HepG2 (cell line): ENCODE measurements around the gene ZNF217. TPM values are rescaled to one million over a fixed set of nuclear protein-coding genes. Genes with fewer than 3 reads are reported as not detected.

Experiments used
- AFF4 ChIP-seq: sonication (generic); formaldehyde crosslinking; IDR thresholded peaks from 2 replicates; pipeline ENCODE4 v1.4.0; 2020; ENCODE audit warnings: missing genetic modification reagents
- AGO2 ChIP-seq: fragments of 200-400 bp; formaldehyde crosslinking; optimal IDR thresholded peaks from 2 replicates; pipeline ENCODE3; 2017; ENCODE audit warnings: mild to moderate bottlenecking, low read depth, low read length, moderate library complexity
- CSRNP1 ChIP-seq: sonication (generic); formaldehyde crosslinking; IDR thresholded peaks from 2 replicates; pipeline ENCODE4 v1.8.1; 2023; ENCODE audit warnings: mild to moderate bottlenecking, missing genetic modification reagents
- HMG20A ChIP-seq: IDR thresholded peaks from 2 replicates; pipeline ENCODE4 v1.6.1; 2016; ENCODE audit warnings: borderline replicate concordance
- HOXA7 ChIP-seq: sonication (generic); formaldehyde crosslinking; IDR thresholded peaks from 2 replicates; pipeline ENCODE4 v1.8.1; 2022; ENCODE audit warnings: mild to moderate bottlenecking, missing genetic modification reagents, moderate library complexity
- MXD4 ChIP-seq: IDR thresholded peaks from 2 replicates; pipeline ENCODE4 v1.6.1; 2016; ENCODE audit warnings: mild to moderate bottlenecking, missing biosample characterization, missing genetic modification reagents
- PHF5A ChIP-seq: IDR thresholded peaks from one replicate; pipeline ENCODE4 v1.6.1; 2018; ENCODE audit warnings: low read depth, missing genetic modification reagents; ENCODE audit not compliant: unreplicated experiment
- RARA ChIP-seq: IDR thresholded peaks from 2 replicates; pipeline ENCODE4 v1.6.1; 2016; ENCODE audit warnings: missing genetic modification reagents, missing compliant biosample characterization
- RBAK ChIP-seq: sonication (generic); formaldehyde crosslinking; IDR thresholded peaks from 2 replicates; pipeline ENCODE4 v1.5.1; 2020; ENCODE audit warnings: mild to moderate bottlenecking, missing genetic modification reagents
- RBM22 ChIP-seq: fragments of 200-400 bp; formaldehyde crosslinking; optimal IDR thresholded peaks from 2 replicates; pipeline ENCODE3; 2017; ENCODE audit warnings: mild to moderate bottlenecking, low read length, moderate library complexity
- SCMH1 ChIP-seq: sonication (generic); formaldehyde crosslinking; IDR thresholded peaks from 2 replicates; pipeline ENCODE4 v1.9.0; 2021; ENCODE audit warnings: missing genetic modification reagents, mild to moderate bottlenecking, borderline replicate concordance
- SRSF4 ChIP-seq: fragments of 200-400 bp; formaldehyde crosslinking; IDR thresholded peaks from one replicate; pipeline ENCODE4 v1.6.1; 2018; ENCODE audit warnings: mild to moderate bottlenecking, low read depth, low read length, moderate library complexity; ENCODE audit not compliant: poor library complexity, severe bottlenecking
- TAF1 ChIP-seq: sonication (generic); formaldehyde crosslinking; IDR thresholded peaks from 2 replicates; pipeline ENCODE4 v1.4.0; 2020; ENCODE audit warnings: missing genetic modification reagents
- YEATS4 ChIP-seq: sonication (generic); formaldehyde crosslinking; IDR thresholded peaks from 2 replicates; pipeline ENCODE4 v1.4.0; 2020; ENCODE audit warnings: missing genetic modification reagents, borderline replicate concordance
- ZBTB2 ChIP-seq: sonication (generic); formaldehyde crosslinking; IDR thresholded peaks from 2 replicates; pipeline ENCODE4 v1.8.0; 2022; ENCODE audit warnings: low read depth, missing genetic modification reagents
- ZGPAT ChIP-seq: IDR thresholded peaks from 2 replicates; pipeline ENCODE4 v1.6.1; 2016; ENCODE audit warnings: mild to moderate bottlenecking
- ZNF616 ChIP-seq: sonication (generic); formaldehyde crosslinking; IDR thresholded peaks from 2 replicates; pipeline ENCODE4 v1.5.0; 2020; ENCODE audit warnings: low read depth, mild to moderate bottlenecking, missing genetic modification reagents
- ZNF678 ChIP-seq: sonication (generic); formaldehyde crosslinking; IDR thresholded peaks from 2 replicates; pipeline ENCODE4 v1.4.0; 2020; ENCODE audit warnings: mild to moderate bottlenecking, missing genetic modification reagents
- ZNF7 ChIP-seq: IDR thresholded peaks from 2 replicates; pipeline ENCODE4 v1.6.1; 2016; ENCODE audit warnings: missing biosample characterization, missing genetic modification reagents
- ZNF761 ChIP-seq: sonication (generic); formaldehyde crosslinking; conservative IDR thresholded peaks from 2 replicates; pipeline ENCODE4 v1.4.0; 2020; ENCODE audit warnings: mild to moderate bottlenecking, missing genetic modification reagents
- ZNF816 ChIP-seq: sonication (generic); formaldehyde crosslinking; IDR thresholded peaks from 2 replicates; pipeline ENCODE4 v1.8.0; 2022; ENCODE audit warnings: missing genetic modification reagents, mild to moderate bottlenecking, borderline replicate concordance
- ZNF83 ChIP-seq: sonication (generic); formaldehyde crosslinking; IDR thresholded peaks from 2 replicates; pipeline ENCODE4 v1.4.0; 2020; ENCODE audit warnings: missing genetic modification reagents, mild to moderate bottlenecking, borderline replicate concordance
- polyA plus RNA-seq, 8 experiments: library from polyadenylated mRNA; depleted of rRNA in 3 of 8; stranded (reverse) in 7 of 8; unstranded in 1 of 8; fragments of >200 nt; fragmentation: Illumina TruSeq in 4 of 8; extraction: Trizol in 4 of 8; gene quantifications; 2 replicates each; pipeline versions ENCODE4 v1.2.1 to v1.2.3, GENCODE V29; 2011 to 2016; ENCODE audit warnings: low read depth in 4 of 8, missing spikeins in 1 of 8, mixed read lengths in 1 of 8; ENCODE audit not compliant: insufficient read depth in 1 of 8
- total RNA-seq, 5 experiments: library from RNA; depleted of rRNA; stranded (reverse); fragments of >200 nt; fragmentation: Illumina TruSeq; extraction: Trizol; gene quantifications; 2 replicates each; pipeline ENCODE4 v1.2.3, GENCODE V29; 2016; ENCODE audit warnings: low read depth in 1 of 5

The ZNF217 gene
- total and polyA plus RNA-seq, 2 of the 13 experiments (the other 11 are each of a cell fraction or from before 2014, with no cell fraction given) = 22.3 to 29.8 TPM

DNA sequence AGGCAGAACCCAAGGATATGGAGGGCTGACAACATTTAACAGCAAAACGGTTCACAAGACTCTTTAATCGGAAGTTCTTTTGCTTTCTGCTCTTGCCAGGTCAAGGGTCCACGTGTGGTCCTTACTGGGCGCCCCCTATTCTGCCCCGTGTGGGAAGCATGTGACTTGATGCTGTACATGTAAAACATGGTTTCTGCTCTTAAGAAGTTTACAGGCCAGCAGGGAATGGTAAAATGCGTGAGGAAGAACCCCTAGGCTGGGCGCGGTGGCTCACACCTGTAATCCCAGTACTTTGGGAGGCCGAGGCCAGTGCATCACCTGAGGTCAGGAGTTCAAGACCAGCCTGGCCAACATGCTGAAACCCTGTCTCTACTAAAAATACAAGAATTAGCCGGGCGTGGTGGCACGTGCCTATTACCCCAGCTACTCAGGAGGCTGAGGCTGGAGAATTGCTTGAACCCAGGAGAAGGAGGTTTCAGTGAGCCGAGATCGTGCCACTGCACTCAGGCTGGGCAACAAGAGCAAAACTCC, 19.3 kb downstream of the ZNF217 start (continued):
- TF ChIP-seq CSRNP1 (CRISPR knock-in tag) = no peak
- TF ChIP-seq RBM22 = no peak
- TF ChIP-seq HOXA7 (CRISPR knock-in tag) = no peak
- TF ChIP-seq PHF5A (CRISPR knock-in tag) = no peak
- peak; percentile 15 for TF ChIP-seq AGO2
- no peak for TF ChIP-seq ZBTB2 (CRISPR knock-in tag)
- no peak for TF ChIP-seq TAF1 (CRISPR knock-in tag)
- TF ChIP-seq MXD4 = no peak
- no peak for TF ChIP-seq RBAK (CRISPR knock-in tag)
- no peak for TF ChIP-seq HMG20A (CRISPR knock-in tag)
- no peak for TF ChIP-seq AFF4 (CRISPR knock-in tag)
- no peak for TF ChIP-seq SCMH1
- TF ChIP-seq YEATS4 (CRISPR knock-in tag) = no peak
- no peak for TF ChIP-seq ZNF761 (CRISPR knock-in tag)
- no peak for TF ChIP-seq ZNF816 (CRISPR knock-in tag)
- no peak for TF ChIP-seq SRSF4
- TF ChIP-seq ZNF616 (CRISPR knock-in tag) = no peak
- TF ChIP-seq ZNF83 (CRISPR knock-in tag) = no peak
- no peak for TF ChIP-seq ZGPAT (CRISPR knock-in tag)
- no peak for TF ChIP-seq RARA (CRISPR knock-in tag)
- no peak for TF ChIP-seq ZNF7
- no peak for TF ChIP-seq ZNF678 (CRISPR knock-in tag)
